GM12878 (cell line): ENCODE measurements around the gene GAK. TPM values are rescaled to one million over a fixed set of nuclear protein-coding genes. Genes with fewer than 3 reads are reported as not detected.

ENCODE experiments used
- ATF7 ChIP-seq: fragments of 450-650 bp; IDR thresholded peaks from 2 replicates; pipeline ENCODE4 v1.6.1; 2016; ENCODE audit warnings: low read depth, mild to moderate bottlenecking
- EZH2 ChIP-seq: IDR thresholded peaks from 2 replicates; pipeline ENCODE4 v1.6.1; 2012; ENCODE audit warnings: low read depth, mild to moderate bottlenecking, control low read depth, inconsistent platforms, low read length, borderline replicate concordance; ENCODE audit not compliant: control insufficient read depth
- IRF4 ChIP-seq: IDR thresholded peaks from 2 replicates; pipeline ENCODE4 v1.6.1; 2011; ENCODE audit warnings: low read depth, low read length
- MEF2A ChIP-seq: IDR thresholded peaks from 2 replicates; pipeline ENCODE4 v1.6.1; 2011; ENCODE audit warnings: low read depth, mild to moderate bottlenecking, low read length, moderate library complexity; ENCODE audit not compliant: insufficient read depth
- POU2F2 ChIP-seq: IDR thresholded peaks from 3 replicates; pipeline ENCODE4 v1.6.1; 2011; ENCODE audit warnings: low read depth, mild to moderate bottlenecking, low read length, borderline replicate concordance
- RCOR1 ChIP-seq: conservative IDR thresholded peaks from 2 replicates; pipeline ENCODE4 v1.6.1; 2012; ENCODE audit warnings: low read depth, low read length, improper control_type of control experiment
- RFX5 ChIP-seq: IDR thresholded peaks from 2 replicates; pipeline ENCODE4 v1.6.1; 2011; ENCODE audit warnings: low read depth, low read length, improper control_type of control experiment
- SMC3 ChIP-seq: IDR thresholded peaks from 2 replicates; pipeline ENCODE4 v1.6.1; 2011; ENCODE audit warnings: low read length, improper control_type of control experiment, borderline replicate concordance
- TCF12 ChIP-seq: IDR thresholded peaks from 2 replicates; pipeline ENCODE4 v1.6.1; 2011; ENCODE audit warnings: low read depth, mild to moderate bottlenecking, low read length
- polyA plus RNA-seq, 11 experiments: library from polyadenylated mRNA; depleted of rRNA in 4 of 11; unstranded in 6 of 11; stranded (reverse) in 5 of 11; fragments of >200 nt; fragmentation: Nextera tagmentation in 4 of 11; fragmentation: Illumina TruSeq in 1 of 11; extraction: Ambion mirVana in 4 of 11; extraction: Trizol in 1 of 11; gene quantifications; 1 replicate in 1 of 11; 2 replicates in 10 of 11; pipeline versions ENCODE4 v1.2.1 to v1.2.3, GENCODE V29; 2011 to 2016; ENCODE audit warnings: inconsistent platforms in 2 of 11, missing spikeins in 2 of 11, low read depth in 1 of 11
- total RNA-seq, 4 experiments: library from RNA; depleted of rRNA in 3 of 4; stranded (reverse); fragments of >200 nt in 3 of 4; fragmentation: Illumina TruSeq in 1 of 4; extraction: Trizol in 1 of 4; gene quantifications; 2 replicates each; pipeline versions ENCODE4 v1.2.1 to v1.2.3, GENCODE V29; 2013 to 2021
- TF ChIP-seq, protein P1 (sequence below): fragments of 450-650 bp; IDR thresholded peaks from 2 replicates; pipeline ENCODE4 v1.6.1; 2016; ENCODE audit warnings: mild to moderate bottlenecking, moderate library complexity, borderline replicate concordance
- TF ChIP-seq, protein P2 (sequence below): fragments of 450-650 bp; formaldehyde crosslinking; IDR thresholded peaks from 2 replicates; pipeline ENCODE4 v1.4.0; 2020; ENCODE audit warnings: mild to moderate bottlenecking, moderate library complexity

Gene GAK
- total and polyA plus RNA-seq, 10 of the 15 experiments (the other 5 are each of a cell fraction or from before 2014, with no cell fraction given) = 0.82 to 127 (median 53.8) TPM

DNA sequence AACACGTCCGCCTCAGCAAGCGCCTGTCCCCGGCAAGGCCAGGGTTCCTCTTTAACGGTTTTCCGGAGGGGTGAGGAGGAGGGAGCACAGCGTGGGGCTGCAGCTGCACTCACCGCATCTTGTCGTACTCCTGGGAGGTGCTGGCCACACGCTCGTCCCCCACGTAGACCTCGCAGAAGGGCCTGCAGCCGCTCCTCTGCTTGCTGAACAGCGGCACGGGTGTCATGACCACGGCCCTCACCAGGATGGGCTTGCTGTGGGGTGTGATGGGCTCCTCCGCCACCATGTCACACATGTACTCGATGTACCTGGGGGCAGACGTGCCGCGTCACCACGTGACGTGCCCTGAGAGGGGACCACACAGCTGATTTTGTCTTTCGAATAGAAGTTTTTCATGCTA is 54.6 kb downstream of the GAK start (continued):
- no peak for TF ChIP-seq SMC3
- no peak for TF ChIP-seq RCOR1
- TF ChIP-seq MEF2A = no peak
- TF ChIP-seq RFX5 = no peak
- TF ChIP-seq, protein P1, sequence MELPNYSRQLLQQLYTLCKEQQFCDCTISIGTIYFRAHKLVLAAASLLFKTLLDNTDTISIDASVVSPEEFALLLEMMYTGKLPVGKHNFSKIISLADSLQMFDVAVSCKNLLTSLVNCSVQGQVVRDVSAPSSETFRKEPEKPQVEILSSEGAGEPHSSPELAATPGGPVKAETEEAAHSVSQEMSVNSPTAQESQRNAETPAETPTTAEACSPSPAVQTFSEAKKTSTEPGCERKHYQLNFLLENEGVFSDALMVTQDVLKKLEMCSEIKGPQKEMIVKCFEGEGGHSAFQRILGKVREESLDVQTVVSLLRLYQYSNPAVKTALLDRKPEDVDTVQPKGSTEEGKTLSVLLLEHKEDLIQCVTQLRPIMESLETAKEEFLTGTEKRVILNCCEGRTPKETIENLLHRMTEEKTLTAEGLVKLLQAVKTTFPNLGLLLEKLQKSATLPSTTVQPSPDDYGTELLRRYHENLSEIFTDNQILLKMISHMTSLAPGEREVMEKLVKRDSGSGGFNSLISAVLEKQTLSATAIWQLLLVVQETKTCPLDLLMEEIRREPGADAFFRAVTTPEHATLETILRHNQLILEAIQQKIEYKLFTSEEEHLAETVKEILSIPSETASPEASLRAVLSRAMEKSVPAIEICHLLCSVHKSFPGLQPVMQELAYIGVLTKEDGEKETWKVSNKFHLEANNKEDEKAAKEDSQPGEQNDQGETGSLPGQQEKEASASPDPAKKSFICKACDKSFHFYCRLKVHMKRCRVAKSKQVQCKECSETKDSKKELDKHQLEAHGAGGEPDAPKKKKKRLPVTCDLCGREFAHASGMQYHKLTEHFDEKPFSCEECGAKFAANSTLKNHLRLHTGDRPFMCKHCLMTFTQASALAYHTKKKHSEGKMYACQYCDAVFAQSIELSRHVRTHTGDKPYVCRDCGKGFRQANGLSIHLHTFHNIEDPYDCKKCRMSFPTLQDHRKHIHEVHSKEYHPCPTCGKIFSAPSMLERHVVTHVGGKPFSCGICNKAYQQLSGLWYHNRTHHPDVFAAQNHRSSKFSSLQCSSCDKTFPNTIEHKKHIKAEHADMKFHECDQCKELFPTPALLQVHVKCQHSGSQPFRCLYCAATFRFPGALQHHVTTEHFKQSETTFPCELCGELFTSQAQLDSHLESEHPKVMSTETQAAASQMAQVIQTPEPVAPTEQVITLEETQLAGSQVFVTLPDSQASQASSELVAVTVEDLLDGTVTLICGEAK = no peak
- TF ChIP-seq EZH2 = no peak
- TF ChIP-seq ATF7 = no peak
- TF ChIP-seq, protein P2, sequence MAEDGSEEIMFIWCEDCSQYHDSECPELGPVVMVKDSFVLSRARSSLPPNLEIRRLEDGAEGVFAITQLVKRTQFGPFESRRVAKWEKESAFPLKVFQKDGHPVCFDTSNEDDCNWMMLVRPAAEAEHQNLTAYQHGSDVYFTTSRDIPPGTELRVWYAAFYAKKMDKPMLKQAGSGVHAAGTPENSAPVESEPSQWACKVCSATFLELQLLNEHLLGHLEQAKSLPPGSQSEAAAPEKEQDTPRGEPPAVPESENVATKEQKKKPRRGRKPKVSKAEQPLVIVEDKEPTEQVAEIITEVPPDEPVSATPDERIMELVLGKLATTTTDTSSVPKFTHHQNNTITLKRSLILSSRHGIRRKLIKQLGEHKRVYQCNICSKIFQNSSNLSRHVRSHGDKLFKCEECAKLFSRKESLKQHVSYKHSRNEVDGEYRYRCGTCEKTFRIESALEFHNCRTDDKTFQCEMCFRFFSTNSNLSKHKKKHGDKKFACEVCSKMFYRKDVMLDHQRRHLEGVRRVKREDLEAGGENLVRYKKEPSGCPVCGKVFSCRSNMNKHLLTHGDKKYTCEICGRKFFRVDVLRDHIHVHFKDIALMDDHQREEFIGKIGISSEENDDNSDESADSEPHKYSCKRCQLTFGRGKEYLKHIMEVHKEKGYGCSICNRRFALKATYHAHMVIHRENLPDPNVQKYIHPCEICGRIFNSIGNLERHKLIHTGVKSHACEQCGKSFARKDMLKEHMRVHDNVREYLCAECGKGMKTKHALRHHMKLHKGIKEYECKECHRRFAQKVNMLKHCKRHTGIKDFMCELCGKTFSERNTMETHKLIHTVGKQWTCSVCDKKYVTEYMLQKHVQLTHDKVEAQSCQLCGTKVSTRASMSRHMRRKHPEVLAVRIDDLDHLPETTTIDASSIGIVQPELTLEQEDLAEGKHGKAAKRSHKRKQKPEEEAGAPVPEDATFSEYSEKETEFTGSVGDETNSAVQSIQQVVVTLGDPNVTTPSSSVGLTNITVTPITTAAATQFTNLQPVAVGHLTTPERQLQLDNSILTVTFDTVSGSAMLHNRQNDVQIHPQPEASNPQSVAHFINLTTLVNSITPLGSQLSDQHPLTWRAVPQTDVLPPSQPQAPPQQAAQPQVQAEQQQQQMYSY (CRISPR knock-in tag) = no peak
- no peak for TF ChIP-seq POU2F2
- no peak for TF ChIP-seq IRF4
- TF ChIP-seq TCF12 = no peak
